Calu3 (cell line): ENCODE results near the gene TBC1D3L. TPM values are rescaled to one million over a fixed set of nuclear protein-coding genes. Genes with fewer than 3 reads are reported as not detected.
A peak's percentile ranks its signal among the peaks of the same experiment; 100 is the strongest.
"Not testable (repeated sequence)": the region's sequence is repeated elsewhere in the genome, so short reads cannot be mapped to it uniquely, and the experiment has no call there.

Experiments used
- Bru-seq: library from RNA; stranded (reverse); fragments of 400-500 nt; gene quantifications from one replicate; lab custom pipeline; 2021; lab: Mats Ljungman, UMichigan
- BruChase-seq, 2 experiments: library from RNA; stranded (reverse); fragments of 400-500 nt; gene quantifications; one replicate each; lab custom pipeline; 2021; lab: Mats Ljungman, UMichigan
- BruUV-seq: library from RNA; stranded (reverse); fragments of 400-500 nt; replicated peaks from 2 replicates; lab custom pipeline; 2021; lab: Mats Ljungman, UMichigan
- CTCF ChIA-PET: fragments of 300-600 bp; sonication (Branson Sonifier 250); formaldehyde crosslinking; loops from one replicate; lab custom pipeline; 2022; ENCODE audit warnings: antibody characterized with exemption; lab: Charles Lee
- DNase-seq: peaks from one replicate; pipeline ENCODE4 v3.0.0; 2022
- H3K27ac Mint-ChIP-seq: one replicate; pipeline ENCODE4 v1.8.0; 2022; ENCODE audit warnings: mixed read lengths; ENCODE audit not compliant: unreplicated experiment
- H3K27me3 Mint-ChIP-seq: one replicate; pipeline ENCODE4 v1.8.0; 2022; ENCODE audit warnings: mixed read lengths; ENCODE audit not compliant: unreplicated experiment
- H3K36me3 Mint-ChIP-seq: one replicate; pipeline ENCODE4 v1.8.0; 2022; ENCODE audit warnings: mild to moderate bottlenecking, moderate library complexity, mixed read lengths; ENCODE audit not compliant: insufficient read depth, unreplicated experiment
- H3K4me1 Mint-ChIP-seq: one replicate; pipeline ENCODE4 v1.8.0; 2022; ENCODE audit warnings: mild to moderate bottlenecking, low read depth, mixed read lengths; ENCODE audit not compliant: unreplicated experiment
- H3K4me3 Mint-ChIP-seq: one replicate; pipeline ENCODE4 v1.8.0; 2022; ENCODE audit warnings: mild to moderate bottlenecking, low read depth, moderate library complexity, mixed read lengths; ENCODE audit not compliant: unreplicated experiment
- H3K9me3 Mint-ChIP-seq: one replicate; pipeline ENCODE4 v1.8.0; 2022; ENCODE audit warnings: low read depth, mixed read lengths; ENCODE audit not compliant: unreplicated experiment
- intact Hi-C: fragments of 100-400 bp; cut with micrococcal nuclease; formaldehyde crosslinking; loops from one replicate; pipeline ENCODE4 v1.10.0; 2022; ENCODE audit not compliant: unreplicated experiment
- long read RNA-seq: library from polyadenylated mRNA; stranded (forward); transcript quantifications from one replicate; pipeline ENCODE4 v2.0.0, GENCODE V29; 2022
- total RNA-seq: library from RNA; stranded (reverse); gene quantifications from 2 replicates; pipeline ENCODE4 v1.2.3, GENCODE V29; 2022

TBC1D3L gene
- total RNA-seq, result 147 and 156 TPM in 2 replicates
- Bru-seq, nascent RNA, result percentile 51 among the genes with signal in this experiment
- BruChase-seq, experiment 1, labeled RNA remaining after a 6-hour chase, result percentile 83 among the genes with signal in this experiment
- percentile 84 among the genes with signal in this experiment for BruChase-seq, experiment 2, labeled RNA remaining after a 2-hour chase
- long read RNA-seq, partial matches to known transcripts, result 27 of 43 reads
- long read RNA-seq, other reads (novel, unspliced or antisense), result 15 of 43 reads

GRCh38 chr17:37988960-37989359 is at the start of gene TBC1D3L:
Gene TBC1D3L, minus strand, starts transcription at chr17:37989060. Its CDS starts 1,540 bp downstream, at chr17:37987520.
- DNase-seq, intact Hi-C loops, H3K27ac Mint-ChIP-seq, H3K36me3 Mint-ChIP-seq, H3K4me1 Mint-ChIP-seq, H3K9me3 Mint-ChIP-seq, CTCF ChIA-PET, BruUV-seq, H3K27me3 Mint-ChIP-seq, H3K4me3 Mint-ChIP-seq: not testable (repeated sequence)

- CTCF ChIA-PET, DNase-seq, H3K27me3 Mint-ChIP-seq, intact Hi-C loops, H3K36me3 Mint-ChIP-seq, BruUV-seq, H3K9me3 Mint-ChIP-seq, H3K4me3 Mint-ChIP-seq, H3K27ac Mint-ChIP-seq, H3K4me1 Mint-ChIP-seq: not testable (repeated sequence)
Observed at GRCh38 chr17:38003676-38004075, 14.8 kb upstream of the TBC1D3L start, which contains the start of gene TBC1D3D. Gene TBC1D3D, plus strand, starts transcription at chr17:38003976. Its CDS starts 1,585 bp downstream, at chr17:38005561.

Other genes with a start within 250 kb of the TBC1D3L start
- 127 and 130 TPM in 2 replicates for gene HNF1B, start 244.0 kb downstream of the TBC1D3L start, total RNA-seq
- not detected in 2 replicates for gene TBC1D3K, start 64.6 kb downstream of the TBC1D3L start, total RNA-seq
- 3.1 and 4.7 TPM in 2 replicates for gene TBC1D3D, start 14.9 kb upstream of the TBC1D3L start, total RNA-seq
- gene TBC1D3C, start 79.6 kb upstream of the TBC1D3L start, total RNA-seq, result not detected in 2 replicates
- 0.37 TPM in 1 of 2 replicates, not detected in the other for gene TBC1D3E, start 138.9 kb upstream of the TBC1D3L start, total RNA-seq
- not detected in 2 replicates for gene TBC1D3, start 203.5 kb upstream of the TBC1D3L start, total RNA-seq